Measurements from ENCODE around the gene SKA2. TPM values are rescaled to one million over a fixed set of nuclear protein-coding genes. Genes with fewer than 3 reads are reported as not detected.

SKA2 gene
- total and polyA plus RNA-seq, 12 donors, result 11.7 to 45.8 (median 24.5) TPM

- Histone ChIP-seq H3K27ac (no peak overlapping the region), H3K4me3 (no peak overlapping the region), H3K36me3 (replicated peaks in 1 of 2) (no peaks in the 10 kb centered on the region), H3K4me1 (replicated peaks in 1 of 2) (no peaks in the 10 kb centered on the region), H3K27me3 (no peaks in the 10 kb centered on the region), H3K9me3 (replicated peaks in 1 of 3) (no peaks in the 10 kb centered on the region)
- intact Hi-C loops (cut with DNase I), result no loop called here
- peak in 1 of 7 donors; percentile 9 for DNase-seq
- 97 to 100% (median 98%) methylated on average over 2 of the region's 2 CpGs for WGBS, 4 donors
- TF ChIP-seq POLR2A (IDR thresholded peaks at IDR 0.05), result no peak
- no peak for TF ChIP-seq CTCF (IDR thresholded peaks at IDR 0.05)
These were observed 6.5 kb upstream of the SKA2 start for GRCh38 chr17:59161477-59161876.

GRCh38 chr17:59160157-59161025, 5.4 kb upstream of the SKA2 start:
- DNase-seq, result peak in 1 of 7 donors; percentile 9
- intact Hi-C loops (cut with DNase I), result no loop called here
- Histone ChIP-seq H3K27ac (no peak overlapping the region), H3K9me3 (replicated peaks in 1 of 3) (no peaks in the 10 kb centered on the region), H3K27me3 (no peaks in the 10 kb centered on the region), H3K36me3 (replicated peaks in 1 of 2) (no peaks in the 10 kb centered on the region), H3K4me3 (no peak overlapping the region), H3K4me1 (replicated peaks in 1 of 2) (peaks cover 5 to 8% of the 10 kb centered on the region in 2 donors)
- WGBS, 4 donors, result 86 to 90% (median 89%) methylated on average over 9 of the region's 9 CpGs
- TF ChIP-seq CTCF (IDR thresholded peaks at IDR 0.05) (no peak), POLR2A (IDR thresholded peaks at IDR 0.05) (no peak)

- H3K4me3 ChIP-seq, result peak within 1 kb of the TSS; percentile 40 to 81 (median 72)
- H3K27me3 ChIP-seq, result no peaks in the 10 kb centered on the region
- intact Hi-C loops (cut with DNase I), result no loop called here
- no peaks in the 10 kb centered on the region for H3K9me3 ChIP-seq (replicated peaks in 1 of 3)
- DNase-seq, result peak; percentile 97 to 99 (median 98)
- peak within 1 kb of the TSS in 4 of 5 donors; percentile 69 to 87 (median 80) for H3K27ac ChIP-seq
- no peaks in the 10 kb centered on the region for H3K36me3 ChIP-seq (replicated peaks in 1 of 2)
- 1 to 3% (median 1%) methylated on average over 25 of the region's 25 CpGs for WGBS, 4 donors
- H3K4me1 ChIP-seq (replicated peaks in 1 of 2), result peaks cover 5 to 17% of the 10 kb centered on the region in 2 donors
- no peak for TF ChIP-seq POLR2A (IDR thresholded peaks at IDR 0.05)
- TF ChIP-seq CTCF (IDR thresholded peaks at IDR 0.05), result no peak
These were observed 622 bp upstream of the SKA2 start, which contains the start of gene PRR11 for GRCh38 chr17:59155439-59156177. Gene PRR11 (plus strand): TSS chr17:59155746. CDS start chr17:59169753, 14,007 bp downstream.

- Histone ChIP-seq H3K27ac (peak overlapping the region; percentile 44 to 87 (median 74)), H3K36me3 (replicated peaks in 1 of 2) (no peaks in the 10 kb centered on the region), H3K27me3 (no peaks in the 10 kb centered on the region), H3K9me3 (replicated peaks in 1 of 3) (no peaks in the 10 kb centered on the region), H3K4me1 (replicated peaks in 1 of 2) (peaks cover 5 to 17% of the 10 kb centered on the region in 2 donors), H3K4me3 (peak overlapping the region; percentile 40 to 81 (median 72))
- intact Hi-C loops (cut with DNase I), result no loop called here
- 0 to 1% (median 1%) methylated on average over 25 of the region's 25 CpGs for WGBS, 4 donors
- TF ChIP-seq POLR2A (IDR thresholded peaks at IDR 0.05) (no peak), CTCF (IDR thresholded peaks at IDR 0.05) (no peak)
- peak in 6 of 7 donors; percentile 35 to 70 (median 46) for DNase-seq
These were observed 680 bp downstream of the SKA2 start for GRCh38 chr17:59154292-59154720.

Data from adrenal gland (tissue), 12 donors.